Dedifferentiated amniotic fluid mesenchymal stem cell (primary cell): ENCODE data around the gene TRPM1.

Experiments used
- DNase-seq: peaks from one replicate; pipeline ENCODE4 v3.0.0-alpha.2; 2016; ENCODE audit errors: extremely low spot score

The TRPM1 gene

DNA sequence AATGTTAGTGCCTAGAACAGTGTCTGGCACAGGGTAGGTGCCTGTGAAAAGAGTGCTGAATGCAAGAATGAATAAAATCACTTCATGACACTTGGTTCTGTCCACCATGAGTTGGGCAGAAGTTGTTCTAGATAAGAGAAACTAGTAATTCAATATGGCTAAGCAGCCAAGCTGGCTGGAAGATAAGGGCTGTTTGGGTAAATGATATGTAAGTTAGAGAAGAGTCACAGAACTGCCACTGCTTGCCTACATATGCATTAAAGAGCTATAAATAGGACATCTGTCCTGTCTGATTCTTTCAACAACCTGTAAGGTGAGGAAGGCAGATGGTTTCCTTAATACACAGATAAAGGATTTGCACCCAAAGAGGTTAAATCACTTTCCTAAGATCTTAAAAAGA is 123.2 kb downstream of the TRPM1 start:
- DNase-seq = no peak

- no peak for DNase-seq
These were observed 127.4 kb downstream of the TRPM1 start for GRCh38 chr15:30974112-30974511.

DNA sequence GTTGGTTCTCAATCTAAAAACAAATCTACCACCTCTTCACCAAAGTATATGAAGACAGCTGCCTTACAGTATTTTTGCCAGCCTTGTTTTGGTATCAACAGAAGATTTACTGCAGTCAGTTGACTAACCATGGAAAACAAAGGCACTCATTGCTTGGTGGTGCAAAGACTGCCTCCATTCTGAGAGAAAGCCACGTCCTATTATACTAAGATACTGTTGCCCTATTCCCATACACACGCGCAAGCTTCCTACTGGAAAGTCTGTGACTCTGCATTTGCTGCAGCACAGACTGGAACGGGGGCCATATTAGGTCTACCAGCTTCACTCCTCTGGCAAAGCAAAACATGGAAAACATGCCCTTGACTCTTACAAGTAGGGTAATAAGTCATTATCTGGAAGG is 128.1 kb downstream of the TRPM1 start:
- no peak for DNase-seq

DNA sequence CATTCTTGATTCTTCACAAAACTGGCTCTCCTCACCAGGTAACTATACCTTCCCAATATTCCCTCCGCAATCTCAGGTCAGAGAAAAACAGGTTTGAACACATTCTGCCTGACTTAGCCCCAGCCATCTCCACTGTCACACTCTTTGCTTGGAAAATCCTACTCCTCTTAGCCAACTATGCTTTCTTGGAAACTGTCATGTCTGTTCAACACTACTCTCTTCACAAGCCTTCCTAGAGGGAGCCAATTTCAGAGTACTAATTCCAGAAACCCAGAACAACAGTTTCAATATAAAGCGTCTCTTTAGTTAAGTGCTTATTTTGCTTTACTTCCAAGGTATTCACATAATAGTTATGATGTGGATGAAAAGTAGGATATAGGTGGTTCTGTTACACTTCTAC is 131.8 kb downstream of the TRPM1 start:
- DNase-seq = no peak

DNA sequence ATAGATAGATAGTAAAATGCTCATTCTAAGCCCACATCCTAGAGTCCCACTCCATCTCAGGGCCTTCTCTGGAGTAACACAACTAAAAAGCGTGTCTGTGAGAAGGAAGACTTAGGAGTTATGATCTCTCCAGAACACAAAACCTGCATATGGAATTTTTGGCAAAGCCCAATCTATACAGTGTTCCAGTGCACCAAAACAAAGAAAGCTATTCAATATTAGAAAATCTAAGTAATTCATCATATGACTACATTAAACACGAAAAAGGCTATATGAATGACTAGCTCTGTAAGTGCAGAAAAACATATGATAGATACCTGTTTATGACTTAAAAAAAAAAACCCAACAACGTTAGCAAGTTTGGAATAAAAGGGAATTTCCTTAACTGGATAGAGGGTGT is 137.8 kb downstream of the TRPM1 start:
- no peak for DNase-seq

DNA sequence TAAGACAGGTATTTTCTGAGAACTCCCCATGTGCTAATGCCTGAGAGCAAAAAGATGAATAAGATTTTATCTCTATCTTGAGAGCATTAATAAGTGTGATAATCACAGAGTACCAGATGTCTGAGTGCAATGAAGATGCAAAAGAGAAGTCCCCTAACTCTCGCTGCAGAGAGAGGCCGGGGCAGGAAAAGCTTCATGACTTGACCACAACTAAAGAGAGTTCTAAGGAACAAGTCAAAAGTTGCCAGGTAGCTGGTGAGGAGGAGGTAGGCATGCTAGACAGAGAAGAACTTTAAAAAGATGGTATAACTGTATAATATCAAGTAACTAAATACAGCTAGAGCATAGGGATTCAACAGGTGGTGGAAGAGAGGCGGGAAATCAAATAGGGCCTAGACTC is 138.9 kb downstream of the TRPM1 start:
- DNase-seq = no peak

GRCh38 chr15:30962079-30962478 is 139.4 kb downstream of the TRPM1 start:
- no peak for DNase-seq

DNA sequence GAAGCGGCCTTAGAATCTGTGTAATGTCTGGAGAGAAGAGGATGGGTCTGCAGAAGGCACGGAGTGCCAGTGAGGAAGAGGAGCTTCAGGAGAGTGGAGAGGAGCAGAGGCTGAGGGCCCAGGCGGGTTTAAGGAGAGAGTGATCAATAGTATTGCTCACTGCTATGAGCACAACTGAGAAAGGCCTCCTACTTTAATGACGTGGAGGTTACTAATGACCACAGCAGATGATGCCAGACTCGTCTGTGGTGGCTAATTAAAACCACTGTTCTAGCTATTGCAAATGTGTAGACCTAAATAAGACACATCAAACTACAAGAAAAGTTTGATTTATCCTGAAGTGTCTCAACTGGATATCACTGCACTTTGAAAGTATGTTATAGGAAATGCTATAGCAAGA is 143.3 kb downstream of the TRPM1 start:
- DNase-seq = no peak

- DNase-seq = no peak
These were observed 145.1 kb downstream of the TRPM1 start for GRCh38 chr15:30956216-30957124.

- DNase-seq = no peak
These were observed 146.9 kb downstream of the TRPM1 start for GRCh38 chr15:30954674-30955073.

- peak; percentile 65 for DNase-seq
These were observed 147.7 kb downstream of the TRPM1 start for GRCh38 chr15:30953731-30954378.

DNA sequence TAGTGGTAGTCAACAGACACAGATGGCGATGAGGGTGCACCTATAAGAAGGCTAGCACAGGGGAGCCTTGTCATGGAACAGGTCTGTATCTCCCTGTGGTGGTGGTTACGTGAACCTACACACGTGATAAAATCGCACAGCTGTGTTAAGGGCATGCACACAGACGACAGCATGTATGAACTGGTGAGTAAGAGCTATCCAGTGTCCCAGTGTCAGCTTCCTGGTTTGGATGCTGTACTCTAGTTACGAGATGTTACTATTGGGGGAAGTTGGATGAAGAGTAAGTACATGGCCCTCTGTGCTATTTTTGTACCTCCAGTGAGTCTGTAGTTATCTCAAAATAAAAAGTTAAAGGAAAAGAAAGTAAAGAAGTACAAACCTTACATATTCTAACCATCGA is 148.3 kb downstream of the TRPM1 start:
- no peak for DNase-seq
